Activated naive CD4-positive, alpha-beta T cell treated with Interleukin-2 at 50 U/mL for 16 hours (primary cell): Measurements from ENCODE around the gene CEACAM6.
"Not testable (repeated sequence)": the region's sequence is repeated elsewhere in the genome, so short reads cannot be mapped to it uniquely, and the experiment has no call there.

Experiments
- DNase-seq: peaks from one replicate; pipeline ENCODE4 v3.0.0-alpha.2; 2020

CEACAM6 gene

DNA sequence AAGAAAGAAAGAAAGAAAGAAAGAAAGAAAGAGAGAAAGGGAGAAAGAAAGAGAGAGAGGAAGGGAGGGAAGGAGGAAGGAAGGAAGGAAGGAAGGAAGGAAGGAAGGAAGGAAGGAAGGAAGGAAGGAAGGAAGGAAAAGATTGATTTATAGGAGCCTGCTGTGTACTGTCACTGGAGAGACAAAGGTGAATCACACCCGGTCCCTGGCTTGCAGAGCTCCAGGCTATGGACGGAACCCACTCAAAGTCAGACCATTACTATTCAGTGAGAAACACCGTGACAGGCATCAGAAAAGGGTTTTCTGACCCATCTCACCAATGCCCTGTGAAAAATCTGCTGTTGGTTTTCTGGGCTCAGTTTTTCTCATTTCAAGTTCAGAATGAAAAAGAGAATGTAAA is 7.3 kb upstream of the CEACAM6 start:
- DNase-seq: no peak

DNA sequence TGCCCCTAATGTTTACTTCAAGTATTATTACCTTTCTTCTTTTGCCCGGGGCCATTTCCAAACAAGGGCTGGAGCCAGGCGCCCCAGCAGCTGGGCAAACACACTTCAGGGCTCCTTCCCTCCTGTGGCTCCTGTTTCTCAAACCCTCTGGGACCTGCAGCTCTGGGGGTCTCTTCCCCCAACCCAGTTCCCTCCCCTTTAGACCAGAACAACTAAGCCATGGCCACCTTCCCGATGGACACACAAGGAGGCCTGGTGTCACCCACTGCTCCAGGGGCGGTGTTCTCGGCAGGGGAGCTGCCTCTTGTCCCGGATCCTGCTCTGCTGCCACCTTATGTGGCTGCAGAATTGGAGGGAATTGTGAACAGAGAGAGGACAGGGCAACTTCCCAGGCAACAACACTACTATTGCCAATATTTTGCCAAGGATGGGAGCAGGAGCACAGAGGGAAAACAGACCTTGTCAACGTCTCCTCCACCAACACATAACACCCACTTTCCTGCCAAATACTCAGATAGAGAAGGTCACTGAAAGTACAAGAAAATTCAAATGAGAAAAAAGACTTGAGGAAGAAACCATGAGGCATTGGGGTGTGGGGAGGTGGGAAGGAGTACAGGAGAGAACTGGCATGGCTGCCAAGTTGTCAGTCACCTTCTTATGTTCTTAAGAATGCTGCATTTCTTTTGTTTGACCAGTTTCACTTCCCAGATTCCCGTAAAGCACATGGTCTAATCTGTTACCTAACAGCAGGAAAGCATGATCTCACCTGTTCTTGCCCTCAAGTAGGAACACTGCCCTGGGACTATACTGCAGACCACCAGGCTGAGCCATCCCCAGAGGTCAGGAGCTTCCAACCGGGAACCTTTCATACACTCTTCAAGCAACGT is 4.8 kb upstream of the CEACAM6 start:
- DNase-seq: not testable (repeated sequence)

GRCh38 chr19:41753159-41753558 is 2.2 kb upstream of the CEACAM6 start:
- DNase-seq: peak; percentile 79

DNA sequence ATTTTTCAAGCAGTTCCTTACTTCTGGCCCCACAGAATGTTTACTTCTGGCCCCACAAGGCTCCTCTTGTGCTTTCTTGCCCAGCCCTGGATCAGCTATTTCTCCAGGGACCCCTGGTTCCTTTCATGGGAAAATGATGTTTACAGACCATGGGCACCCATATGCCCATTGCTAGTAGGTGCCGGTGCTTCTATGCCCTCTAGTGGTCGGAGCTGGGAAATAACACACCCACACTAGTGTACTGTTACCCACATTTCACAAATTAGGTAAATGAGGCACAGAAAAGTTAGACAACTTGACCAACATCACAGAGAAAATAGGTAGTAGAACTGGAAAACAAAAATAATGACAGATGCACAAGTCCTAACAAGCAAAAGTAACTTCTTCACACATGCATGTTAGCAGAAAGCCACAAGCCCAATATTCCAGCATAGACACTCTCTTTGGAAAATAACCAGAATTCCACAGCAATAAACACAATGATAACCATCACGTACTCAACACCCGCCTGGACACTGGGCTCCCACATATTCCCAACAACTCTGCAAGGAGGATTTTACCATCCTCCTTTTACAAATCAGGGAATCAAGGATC is 1.3 kb upstream of the CEACAM6 start:
- DNase-seq: peak; percentile 75

DNA sequence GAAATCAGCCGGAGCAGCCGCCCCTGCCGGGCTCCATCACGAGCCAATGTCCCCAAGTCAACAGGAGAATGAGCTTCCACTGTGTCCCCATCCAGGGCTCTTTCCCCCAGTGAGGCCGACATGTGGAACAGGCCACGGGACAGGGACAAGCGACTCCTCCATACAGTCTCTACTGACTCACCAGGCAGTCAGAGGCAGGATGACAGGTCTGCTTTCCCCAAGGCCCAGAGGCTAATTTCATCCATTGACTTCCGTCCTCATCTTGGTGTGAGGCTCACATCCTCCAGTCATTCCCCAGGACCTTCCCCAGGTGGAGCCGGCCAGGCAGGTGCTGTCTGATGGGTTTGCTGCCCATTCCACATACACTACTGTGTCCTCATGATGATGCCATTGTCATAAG is 3.5 kb downstream of the CEACAM6 start:
- DNase-seq: no peak

DNA sequence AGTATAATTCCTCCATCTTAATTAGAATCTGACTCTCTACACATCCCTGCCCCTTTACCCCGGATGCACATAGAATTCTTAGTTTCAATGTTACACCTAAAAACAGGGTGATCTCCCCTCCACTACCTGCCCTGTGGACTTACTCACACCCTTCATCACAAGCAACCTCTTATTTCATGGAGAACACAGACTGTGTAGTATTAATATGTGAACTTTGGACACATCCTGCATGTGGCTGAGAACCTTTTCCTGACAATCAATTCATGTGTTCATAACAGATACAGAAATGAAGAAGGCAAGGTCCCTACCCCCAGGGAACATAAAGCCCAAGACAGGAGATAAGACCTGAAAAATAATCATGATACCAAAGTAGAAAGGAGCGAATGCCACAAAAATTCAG is 11.8 kb downstream of the CEACAM6 start:
- DNase-seq: no peak

DNA sequence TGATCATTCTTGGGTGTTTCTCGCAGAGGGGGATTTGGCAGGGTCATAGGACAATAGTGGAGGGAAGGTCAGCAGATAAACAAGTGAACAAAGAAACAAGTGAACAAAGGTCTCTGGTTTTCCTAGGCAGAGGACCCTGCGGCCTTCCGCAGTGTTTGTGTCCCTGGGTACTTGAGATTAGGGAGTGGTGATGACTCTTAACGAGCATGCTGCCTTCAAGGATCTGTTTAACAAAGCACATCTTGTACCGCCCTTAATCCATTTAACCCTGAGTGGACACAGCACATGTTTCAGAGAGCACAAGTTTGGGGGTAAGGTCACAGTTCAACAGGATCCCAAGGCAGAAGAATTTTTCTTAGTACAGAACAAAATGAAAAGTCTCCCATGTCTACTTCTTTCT is 12.8 kb downstream of the CEACAM6 start:
- DNase-seq: not testable (repeated sequence)

GRCh38 chr19:41769608-41770007 is 14.3 kb downstream of the CEACAM6 start:
- no peak for DNase-seq

DNA sequence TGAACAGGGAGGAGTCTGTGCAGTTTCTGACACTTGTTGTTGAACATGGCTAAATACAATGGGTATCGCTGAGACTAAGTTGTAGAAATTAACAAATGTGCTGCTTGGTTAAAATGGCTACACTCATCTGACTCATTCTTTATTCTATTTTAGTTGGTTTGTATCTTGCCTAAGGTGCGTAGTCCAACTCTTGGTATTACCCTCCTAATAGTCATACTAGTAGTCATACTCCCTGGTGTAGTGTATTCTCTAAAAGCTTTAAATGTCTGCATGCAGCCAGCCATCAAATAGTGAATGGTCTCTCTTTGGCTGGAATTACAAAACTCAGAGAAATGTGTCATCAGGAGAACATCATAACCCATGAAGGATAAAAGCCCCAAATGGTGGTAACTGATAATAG is 16.1 kb downstream of the CEACAM6 start:
- DNase-seq: no peak

DNA sequence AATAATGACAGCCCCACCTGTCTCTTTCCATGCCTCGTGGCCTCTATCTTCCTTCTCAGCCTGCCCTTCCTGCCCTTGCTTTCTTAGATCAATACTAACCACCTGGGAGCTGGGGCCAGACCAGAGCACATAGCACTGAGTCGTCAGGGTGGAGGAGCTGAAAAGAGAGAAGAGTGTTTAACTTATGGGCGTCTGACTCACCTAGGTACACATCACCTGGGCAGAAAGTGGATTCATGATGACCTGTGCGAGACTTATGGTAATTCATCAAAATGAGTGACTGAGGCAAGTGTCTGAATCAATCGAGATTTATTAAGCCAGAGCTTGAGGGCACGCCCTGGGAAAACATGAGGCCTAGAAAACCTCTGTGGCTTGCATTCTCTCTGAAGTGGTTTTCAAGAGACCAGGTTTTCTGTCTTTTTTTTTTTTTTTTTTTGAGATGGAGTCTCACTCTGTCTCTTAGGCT is 19.2 kb downstream of the CEACAM6 start:
- DNase-seq: peak; percentile 51

DNA sequence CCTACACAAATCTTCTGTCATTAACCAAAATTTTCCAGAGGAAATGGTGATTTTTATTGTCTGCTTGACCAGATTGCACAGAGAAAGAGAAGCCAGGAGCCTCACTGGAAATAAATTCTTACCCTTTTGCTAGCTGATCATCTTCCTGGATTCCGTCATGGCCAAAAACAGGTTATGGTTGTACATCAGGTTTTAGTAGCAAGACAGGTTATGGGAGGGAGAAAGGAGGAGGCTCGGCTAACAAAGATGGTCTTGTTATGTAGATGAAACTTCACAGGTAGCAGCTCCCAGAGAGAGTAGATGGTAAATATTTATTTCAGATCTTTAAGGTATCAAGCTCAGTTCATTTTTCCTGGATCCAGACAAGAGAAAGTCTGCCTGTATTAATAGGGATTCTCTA is 21.4 kb downstream of the CEACAM6 start:
- DNase-seq: no peak

GRCh38 chr19:41783612-41784011 is 28.3 kb downstream of the CEACAM6 start:
- DNase-seq: no peak

DNA sequence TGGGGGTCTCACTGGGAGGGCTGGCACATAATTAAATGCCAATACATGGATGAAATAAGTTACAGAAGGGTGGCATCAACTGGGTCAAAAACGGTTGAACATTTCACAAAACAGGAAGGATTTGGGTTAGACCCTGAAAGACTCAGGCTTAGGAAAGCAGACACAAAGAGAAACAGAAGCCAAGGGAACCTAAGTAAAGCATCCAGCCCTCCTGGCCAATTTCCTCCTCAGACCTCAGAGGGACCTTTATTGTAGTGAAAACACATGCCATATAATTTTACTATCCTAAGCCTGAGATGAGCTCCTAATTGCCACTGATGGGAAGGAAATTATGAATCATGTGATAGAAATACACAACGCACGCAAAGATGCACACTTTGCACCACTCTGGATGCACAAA is 29.0 kb downstream of the CEACAM6 start:
- no peak for DNase-seq

DNA sequence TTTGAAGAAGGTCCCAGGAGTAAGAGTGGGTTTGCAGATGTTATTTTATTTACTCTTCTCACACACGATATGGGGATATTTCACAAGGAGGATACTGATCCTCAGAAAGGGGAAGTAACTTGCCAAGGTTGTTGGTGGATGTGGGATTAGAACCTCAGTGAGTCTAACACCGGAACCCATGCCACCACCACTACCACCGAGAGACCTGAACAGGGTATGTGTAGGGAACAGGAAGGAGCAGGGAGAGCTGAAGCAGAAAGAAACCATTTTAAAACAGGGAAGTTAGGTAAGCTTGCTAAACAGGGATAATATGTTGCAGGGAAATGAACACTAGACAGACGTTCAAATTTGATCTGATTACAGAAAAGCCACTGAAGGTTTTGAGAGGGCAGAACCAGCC is 29.4 kb downstream of the CEACAM6 start:
- DNase-seq: no peak

DNA sequence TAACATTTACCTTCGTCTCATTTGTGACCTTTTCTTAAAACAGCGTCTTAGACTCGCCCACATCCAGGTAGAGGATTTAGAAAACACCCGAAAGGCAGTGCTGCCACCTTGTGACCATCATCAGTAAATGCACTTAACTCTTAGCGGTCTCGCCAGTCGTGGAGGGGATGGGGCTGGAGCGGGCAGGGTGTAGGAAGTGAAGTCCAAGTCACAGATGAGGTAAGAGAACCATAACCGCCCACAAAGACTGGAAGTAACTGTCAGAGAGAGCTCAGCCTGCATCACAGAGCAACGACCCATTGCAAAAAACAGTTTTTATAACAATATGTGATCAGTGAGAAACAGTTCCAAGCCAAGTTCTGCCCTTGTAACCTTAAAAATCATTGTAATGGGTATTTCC is 30.3 kb downstream of the CEACAM6 start:
- peak; percentile 65 for DNase-seq

- DNase-seq: no peak
Measured at GRCh38 chr19:41787055-41787454, 31.7 kb downstream of the CEACAM6 start.

DNA sequence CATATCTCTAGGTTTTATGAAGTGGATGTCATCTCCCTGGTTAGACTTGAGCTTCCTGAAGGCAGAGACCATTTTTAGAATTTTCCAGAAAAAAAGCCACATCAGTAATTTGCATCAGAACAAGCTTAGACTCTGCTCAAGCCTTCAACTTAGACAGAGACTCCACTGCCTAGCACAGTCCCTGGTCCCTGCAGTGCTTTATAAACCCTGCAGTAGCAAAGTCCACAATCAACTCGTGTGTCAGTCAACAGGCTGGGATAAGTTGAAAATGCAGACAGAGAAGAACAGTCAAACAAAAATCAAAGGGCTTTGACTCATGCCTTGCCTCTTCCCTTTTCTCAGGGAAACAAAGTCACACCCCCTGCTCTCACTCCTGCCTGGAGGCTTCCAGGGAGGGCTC is 33.2 kb downstream of the CEACAM6 start:
- DNase-seq: not testable (repeated sequence)

GRCh38 chr19:41789053-41789452 is 33.7 kb downstream of the CEACAM6 start:
- DNase-seq: not testable (repeated sequence)

- DNase-seq: peak; percentile 53
Measured at GRCh38 chr19:41792513-41793413, 37.4 kb downstream of the CEACAM6 start.

DNA sequence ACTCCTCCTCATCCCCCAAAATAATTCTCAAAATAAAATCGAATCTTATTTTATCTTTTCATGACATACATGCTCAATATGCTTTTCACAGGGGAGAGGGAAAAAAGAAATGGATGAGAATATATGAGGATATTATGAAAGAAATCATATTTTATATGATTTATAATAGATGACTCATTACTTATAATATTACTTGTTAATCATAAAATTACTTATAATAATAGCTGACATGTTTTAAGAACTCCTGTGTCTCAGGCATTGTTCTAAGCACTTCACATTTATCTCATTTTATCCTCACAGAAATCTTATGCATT is 38.0 kb downstream of the CEACAM6 start:
- no peak for DNase-seq

- peak; percentile 67 for DNase-seq
Measured at GRCh38 chr19:41795031-41795461, 39.7 kb downstream of the CEACAM6 start.

GRCh38 chr19:41796362-41796761 is 41.0 kb downstream of the CEACAM6 start, which contains the start of gene CEACAM3:
Gene CEACAM3 (plus strand): TSS chr19:41796587. CDS start chr19:41796678, 91 bp downstream.
- DNase-seq: no peak

- no peak for DNase-seq
Measured at GRCh38 chr19:41796901-41797300, 41.6 kb downstream of the CEACAM6 start.
